IMR-90 (cell line): ENCODE measurements around the gene PARD3. TPM values are rescaled to one million over a fixed set of nuclear protein-coding genes. Genes with fewer than 3 reads are reported as not detected.

Experiments
- ATAC-seq: fragments of 200-7000 bp; cut with Tn5 transposase; 2 replicates; pipeline ENCODE4 v1.9.1; 2020; ENCODE audit warnings: low read depth, mild to moderate bottlenecking, moderate library complexity
- BruUV-seq: library from RNA; stranded (reverse); fragments of 400-500 nt; replicated peaks from 2 replicates; lab custom pipeline; 2021; lab: Mats Ljungman, UMichigan
- CTCF ChIA-PET: fragments of 300-600 bp; formaldehyde crosslinking; extraction: SDS; loops from one replicate; lab custom pipeline; 2021; ENCODE audit warnings: antibody characterized with exemption; lab: Yijun Ruan, JAX
- POLR2A ChIA-PET: fragments of 300-600 bp; sonication (Branson Sonifier 250); formaldehyde crosslinking; loops from one replicate; lab custom pipeline; 2022; ENCODE audit warnings: antibody characterized with exemption; ENCODE audit not compliant: unreplicated experiment; lab: Charles Lee
- DNase-seq: peaks from one replicate; pipeline ENCODE4 v3.0.0; 2013
- H2AFZ ChIP-seq: replicated peaks from 2 replicates; pipeline ENCODE3; 2013; ENCODE audit warnings: low read length, mild to moderate bottlenecking; ENCODE audit not compliant: poor library complexity
- H2AK5ac ChIP-seq: 2 replicates; pipeline ENCODE4 v1.6.1; 2013; ENCODE audit warnings: low read depth, low read length, inconsistent platforms
- H2AK9ac ChIP-seq: replicated peaks from 2 replicates; pipeline ENCODE3; 2013; ENCODE audit warnings: mild to moderate bottlenecking, low read depth, low read length, moderate library complexity; ENCODE audit not compliant: poor library complexity
- H2BK120ac ChIP-seq: 2 replicates; pipeline ENCODE4 v1.6.1; 2013; ENCODE audit warnings: low read depth, low read length, inconsistent platforms
- H2BK15ac ChIP-seq: 3 replicates; pipeline ENCODE4 v1.6.1; 2013; ENCODE audit warnings: low read depth, low read length, inconsistent platforms
- H2BK20ac ChIP-seq: 2 replicates; pipeline ENCODE4 v1.6.1; 2013; ENCODE audit warnings: low read depth, mild to moderate bottlenecking, inconsistent platforms, low read length, moderate library complexity
- H2BK5ac ChIP-seq: 2 replicates; pipeline ENCODE4 v1.6.1; 2013; ENCODE audit warnings: mild to moderate bottlenecking, low read depth, low read length, inconsistent platforms; ENCODE audit not compliant: poor library complexity, severe bottlenecking
- H3K14ac ChIP-seq: replicated peaks from 2 replicates; pipeline ENCODE4 v1.6.1; 2013; ENCODE audit warnings: low read depth, low read length, inconsistent platforms
- H3K18ac ChIP-seq: 2 replicates; pipeline ENCODE4 v1.6.1; 2013; ENCODE audit warnings: low read depth, low read length, control low read depth
- H3K23ac ChIP-seq: 2 replicates; pipeline ENCODE4 v1.6.1; 2013; ENCODE audit warnings: low read depth, low read length, inconsistent platforms
- H3K27ac ChIP-seq: 2 replicates; pipeline ENCODE4 v1.5.1; 2013; ENCODE audit warnings: mild to moderate bottlenecking, control low read depth, low read length; ENCODE audit not compliant: insufficient read depth
- H3K27me3 ChIP-seq: 2 replicates; pipeline ENCODE4 v1.6.1; 2013; ENCODE audit warnings: low read length; ENCODE audit not compliant: control insufficient read depth, insufficient read depth
- H3K36me3 ChIP-seq: 2 replicates; pipeline ENCODE4 v1.6.1; 2013; ENCODE audit warnings: low read length, mixed read lengths; ENCODE audit not compliant: control insufficient read depth, insufficient read depth
- H3K4ac ChIP-seq: 2 replicates; pipeline ENCODE4 v1.6.1; 2013; ENCODE audit warnings: low read depth, low read length, inconsistent platforms
- H3K4me1 ChIP-seq: 2 replicates; pipeline ENCODE4 v1.6.1; 2013; ENCODE audit warnings: low read length, mixed read lengths; ENCODE audit not compliant: control insufficient read depth, insufficient read depth
- H3K4me2 ChIP-seq: 2 replicates; pipeline ENCODE4 v1.6.1; 2013; ENCODE audit warnings: low read depth, mild to moderate bottlenecking, control low read depth, low read length, moderate library complexity
- H3K4me3 ChIP-seq: 2 replicates; pipeline ENCODE4 v1.5.1; 2013; ENCODE audit warnings: low read depth, mild to moderate bottlenecking, control low read depth, low read length, moderate library complexity; ENCODE audit not compliant: insufficient read depth
- H3K56ac ChIP-seq: 2 replicates; pipeline ENCODE4 v1.6.1; 2013; ENCODE audit warnings: low read length, inconsistent platforms; ENCODE audit not compliant: insufficient read depth; ENCODE audit errors: extremely low read depth
- H3K79me1 ChIP-seq, 2 experiments: 2 replicates each; pipeline ENCODE4 v1.6.1; 2013; ENCODE audit warnings: low read length in 2 of 2, inconsistent platforms in 1 of 2, low read depth in 1 of 2
- H3K9ac ChIP-seq: 2 replicates; pipeline ENCODE4 v1.6.1; 2013; ENCODE audit warnings: low read depth, low read length, control low read depth
- H3K9me1 ChIP-seq: 2 replicates; pipeline ENCODE4 v1.6.1; 2013; ENCODE audit warnings: low read length, inconsistent platforms; ENCODE audit not compliant: insufficient read depth
- H3K9me3 ChIP-seq: 2 replicates; pipeline ENCODE4 v1.6.1; 2013; ENCODE audit warnings: low read length; ENCODE audit not compliant: control insufficient read depth, insufficient read depth
- H4K20me1 ChIP-seq: 2 replicates; pipeline ENCODE4 v1.6.1; 2013; ENCODE audit warnings: low read length, inconsistent platforms; ENCODE audit not compliant: insufficient read depth
- H4K5ac ChIP-seq: 2 replicates; pipeline ENCODE4 v1.6.1; 2013; ENCODE audit warnings: mild to moderate bottlenecking, low read depth, low read length, control low read depth
- H4K8ac ChIP-seq, 2 experiments: 2 replicates each; pipeline ENCODE4 v1.6.1; 2013; ENCODE audit warnings: low read depth in 2 of 2, low read length in 2 of 2, control low read depth in 1 of 2, inconsistent platforms in 1 of 2
- H4K91ac ChIP-seq: 2 replicates; pipeline ENCODE4 v1.6.1; 2013; ENCODE audit warnings: low read depth, low read length, inconsistent platforms; ENCODE audit not compliant: insufficient read depth
- BHLHE40 ChIP-seq: fragments of 150-350 bp; IDR thresholded peaks from 2 replicates; pipeline ENCODE4 v1.6.1; 2016; ENCODE audit warnings: mild to moderate bottlenecking, low read depth, low read length
- CEBPB ChIP-seq: IDR thresholded peaks from 2 replicates; pipeline ENCODE4 v1.6.1; 2012; ENCODE audit warnings: low read depth, low read length, improper control_type of control experiment
- CHD1 ChIP-seq: IDR thresholded peaks from 2 replicates; pipeline ENCODE4 v1.6.1; 2012; ENCODE audit warnings: low read depth, low read length, improper control_type of control experiment
- ELK1 ChIP-seq: fragments of 150-350 bp; IDR thresholded peaks from 2 replicates; pipeline ENCODE4 v1.6.1; 2016; ENCODE audit warnings: low read depth, mild to moderate bottlenecking, low read length, moderate library complexity, borderline replicate concordance
- FOS ChIP-seq: fragments of 150-350 bp; IDR thresholded peaks from 2 replicates; pipeline ENCODE4 v1.6.1; 2016; ENCODE audit warnings: low read depth, low read length
- MAZ ChIP-seq: IDR thresholded peaks from 2 replicates; pipeline ENCODE4 v1.6.1; 2012; ENCODE audit warnings: low read depth, mild to moderate bottlenecking, low read length, improper control_type of control experiment, moderate library complexity, borderline replicate concordance
- MXI1 ChIP-seq: IDR thresholded peaks from 2 replicates; pipeline ENCODE4 v1.6.1; 2012; ENCODE audit warnings: low read depth, mild to moderate bottlenecking, low read length, moderate library complexity, borderline replicate concordance
- NFE2L2 ChIP-seq: fragments of 150-350 bp; IDR thresholded peaks from 2 replicates; pipeline ENCODE4 v1.6.1; 2016; ENCODE audit warnings: low read depth, mild to moderate bottlenecking, low read length
- RAD21 ChIP-seq: IDR thresholded peaks from 2 replicates; pipeline ENCODE4 v1.6.1; 2012; ENCODE audit warnings: low read length, improper control_type of control experiment
- RCOR1 ChIP-seq: IDR thresholded peaks from 2 replicates; pipeline ENCODE4 v1.6.1; 2012; ENCODE audit warnings: mild to moderate bottlenecking, low read length, improper control_type of control experiment; ENCODE audit not compliant: insufficient replicate concordance
- RFX5 ChIP-seq: IDR thresholded peaks from 2 replicates; pipeline ENCODE4 v1.8.0; 2012; ENCODE audit warnings: low read depth, mild to moderate bottlenecking, low read length, moderate library complexity
- SMC3 ChIP-seq: fragments of 150-350 bp; IDR thresholded peaks from 2 replicates; pipeline ENCODE4 v1.6.1; 2016; ENCODE audit warnings: low read depth, mild to moderate bottlenecking, antibody characterized with exemption, low read length, moderate library complexity
- WGBS, 2 experiments: methylation state at CpG; one replicate each; pipeline versions ENCODE4 v1.1.5 to v1.1.7; 2013; ENCODE audit warnings: missing lambda C conversion rate in 2 of 2; ENCODE audit not compliant: insufficient read length in 1 of 2; ENCODE audit errors: extremely low coverage in 2 of 2; 5-methylcytosine and 5-hydroxymethylcytosine counted together
- dilution Hi-C: fragments of 300-500 bp; cut with HindIII; formaldehyde crosslinking; loops from one replicate; pipeline ENCODE4 v1.14.3; 2018; ENCODE audit warnings: low sequenced_read_pairs; ENCODE audit not compliant: unreplicated experiment
- in situ Hi-C: fragments of 300-500 bp; cut with MboI; formaldehyde crosslinking; loops from 3 replicates; pipeline ENCODE4 v1.14.3; 2019; ENCODE audit warnings: low sequenced_read_pairs, inconsistent platforms, mixed read lengths
- intact Hi-C: fragments of 100-400 bp; cut with micrococcal nuclease; formaldehyde crosslinking; loops from 2 replicates; pipeline ENCODE4 v1.10.0; 2022
- polyA plus RNA-seq, 3 experiments: library from polyadenylated mRNA; depleted of rRNA; stranded (reverse); fragments of >200 nt; gene quantifications; 2 replicates each; pipeline ENCODE4 v1.2.3, GENCODE V29; 2012; ENCODE audit warnings: low replicate concordance in 1 of 3
- total RNA-seq: library from RNA; depleted of rRNA; stranded (reverse); fragments of >200 nt; gene quantifications from 2 replicates; pipeline ENCODE4 v1.2.3, GENCODE V29; 2012

PARD3 gene
- total and polyA plus RNA-seq, 2 of the 4 experiments (the other 2 are of a cell fraction) = 14.6 to 37.5 TPM

- no peak overlapping the region for H3K56ac ChIP-seq
- no peaks in the 10 kb centered on the region for H3K9me3 ChIP-seq
- no peak overlapping the region for H4K5ac ChIP-seq
- H2AFZ ChIP-seq = no peak overlapping the region
- H3K79me1 ChIP-seq = peaks cover 25 to 76% of the 10 kb centered on the region in 2 experiments
- H3K4ac ChIP-seq = no peak overlapping the region
- no peaks in the 10 kb centered on the region for H3K36me3 ChIP-seq
- no peak for DNase-seq
- no peak overlapping the region for H3K9ac ChIP-seq
- H4K8ac ChIP-seq = no peak overlapping the region
- H3K4me2 ChIP-seq = no peak overlapping the region
- 98% methylated on average over 7 of the region's 23 CpGs; no CpG with 5 or more reads in 1 of the 2 experiments for WGBS, 2 experiments
- H3K23ac ChIP-seq = no peak overlapping the region
- no peak overlapping the region for H2BK5ac ChIP-seq
- H4K91ac ChIP-seq = no peak overlapping the region
- H2BK20ac ChIP-seq = no peak overlapping the region
- in situ Hi-C loops = no loop called here
- TF ChIP-seq NFE2L2 (no peak), ELK1 (no peak), CEBPB (no peak), RCOR1 (no peak), MAZ (no peak), RAD21 (no peak), SMC3 (no peak), MXI1 (no peak), CHD1 (no peak), FOS (no peak), RFX5 (no peak), BHLHE40 (no peak)
- intact Hi-C loops = no loop called here
- H4K20me1 ChIP-seq = peaks cover 36% of the 10 kb centered on the region
- no peak for ATAC-seq
- H3K4me3 ChIP-seq = no peak overlapping the region
- no peak overlapping the region for H3K27ac ChIP-seq
- no peak overlapping the region for H2BK15ac ChIP-seq
- no peak overlapping the region for H2AK5ac ChIP-seq
- no TSS peak for BruUV-seq
- dilution Hi-C loops = no loop called here
- no peak overlapping the region for H3K18ac ChIP-seq
- no peak overlapping the region for H3K14ac ChIP-seq
- POLR2A ChIA-PET = interaction anchor here (0.7 kb wide), 1 partner anchor 13 kb away, joined by 14 read pairs; no protein-coding TSS in a partner anchor
- no peaks in the 10 kb centered on the region for H3K27me3 ChIP-seq
- CTCF ChIA-PET = interaction anchor here (0.7 kb wide), 1 partner anchor 137 kb away, joined by 3 read pairs; no protein-coding TSS in a partner anchor
- H3K9me1 ChIP-seq = peaks cover 7% of the 10 kb centered on the region; the same call in 1 of the 2 replicates
- no peaks in the 10 kb centered on the region for H3K4me1 ChIP-seq
- no peak overlapping the region for H2AK9ac ChIP-seq
- H2BK120ac ChIP-seq = no peak overlapping the region
Observed at GRCh38 chr10:34791947-34792346, 23.1 kb downstream of the PARD3 start.
